HepG2 (cell line): ENCODE data around the gene CDH23. TPM values are rescaled to one million over a fixed set of nuclear protein-coding genes. Genes with fewer than 3 reads are reported as not detected.

Experiments used
- ATAC-seq: fragments of 200-7000 bp; cut with Tn5 transposase; 3 replicates; pipeline ENCODE4 v1.9.1; 2020; ENCODE audit warnings: mild to moderate bottlenecking, moderate library complexity
- BruUV-seq: library from RNA; stranded (reverse); fragments of 400-500 nt; replicated peaks from 2 replicates; lab custom pipeline; 2021; lab: Mats Ljungman, UMichigan
- CTCF ChIA-PET: fragments of 300-600 bp; formaldehyde crosslinking; extraction: SDS; loops from one replicate; lab custom pipeline; 2021; ENCODE audit warnings: low total read pairs, inconsistent platforms, low intra/inter-chr PET ratio; lab: Yijun Ruan, JAX
- POLR2A ChIA-PET: fragments of 350-600 bp; sonication (Branson Sonifier 250); formaldehyde crosslinking; loops from one replicate; lab custom pipeline; 2020; ENCODE audit warnings: antibody characterized with exemption, inconsistent platforms; lab: Yijun Ruan, JAX
- DNase-seq: peaks from one replicate; pipeline ENCODE4 v3.0.0-alpha.2; 2015; ENCODE audit warnings: low spot score
- FAIRE-seq: peaks from 3 replicates; lab custom pipeline; 2011; peaks lifted over from hg19 to GRCh38; lab: Jason Lieb, UNC
- H2AFZ ChIP-seq: one replicate; pipeline ENCODE4 v1.6.1; 2011; ENCODE audit warnings: low read length, inconsistent platforms
- H3K27ac ChIP-seq: fragments of 300-600 bp; 3 replicates; pipeline ENCODE4 v1.8.0; 2011; ENCODE audit warnings: mixed run types, mild to moderate bottlenecking, mixed read lengths, low read length, inconsistent platforms; ENCODE audit not compliant: insufficient read depth; ENCODE audit errors: extremely low read length
- H3K27me3 ChIP-seq, 2 experiments: fragments of 200-600 bp in 1 of 2; 2 replicates in 1 of 2; 3 replicates in 1 of 2; pipeline versions ENCODE4 v1.6.0 to v1.8.0; 2011; ENCODE audit warnings: low read length in 2 of 2, mild to moderate bottlenecking in 2 of 2, moderate library complexity in 2 of 2, inconsistent platforms in 1 of 2; ENCODE audit not compliant: insufficient read depth in 2 of 2, control insufficient read depth in 1 of 2
- H3K36me3 ChIP-seq, 2 experiments: fragments of 200-600 bp in 1 of 2; replicated peaks in 1 of 2; 2 replicates in 1 of 2; 3 replicates in 1 of 2; pipeline versions ENCODE4 v1.5.1 to v1.8.0; 2011; ENCODE audit warnings: low read length in 2 of 2, inconsistent platforms in 1 of 2; ENCODE audit not compliant: insufficient read depth in 2 of 2, control insufficient read depth in 1 of 2
- H3K4me1 ChIP-seq: 2 replicates; pipeline ENCODE4 v1.5.1; 2012; ENCODE audit warnings: low read length, inconsistent platforms; ENCODE audit not compliant: insufficient read depth
- H3K4me2 ChIP-seq: 2 replicates; pipeline ENCODE4 v1.6.0; 2011; ENCODE audit warnings: low read depth, low read length, inconsistent platforms
- H3K4me3 ChIP-seq, 3 experiments: fragments of 200-600 bp in 1 of 3; sonication (generic), shearing (Covaris generic) in 1 of 3; replicated peaks in 1 of 3; 2 replicates each; pipeline ENCODE4 v1.5.1; 2011 to 2016; ENCODE audit warnings: low read length in 3 of 3, inconsistent platforms in 2 of 3, low read depth in 2 of 3, mild to moderate bottlenecking in 2 of 3, control low read depth in 1 of 3, mixed read lengths in 1 of 3; ENCODE audit not compliant: insufficient read depth in 1 of 3
- H3K79me2 ChIP-seq: one replicate; pipeline ENCODE4 v1.6.1; 2011; ENCODE audit warnings: low read length, inconsistent platforms; ENCODE audit not compliant: insufficient read depth
- H3K9ac ChIP-seq: 2 replicates; pipeline ENCODE4 v1.6.0; 2011; ENCODE audit warnings: mild to moderate bottlenecking, low read depth, low read length, inconsistent platforms; ENCODE audit not compliant: insufficient read depth
- H3K9me3 ChIP-seq: 2 replicates; pipeline ENCODE4 v1.5.1; 2012; ENCODE audit warnings: mild to moderate bottlenecking, low read length
- H4K20me1 ChIP-seq: 2 replicates; pipeline ENCODE4 v1.6.0; 2011; ENCODE audit warnings: inconsistent platforms, mild to moderate bottlenecking, low read length, moderate library complexity; ENCODE audit not compliant: insufficient read depth
- AHDC1 ChIP-seq: sonication (generic); formaldehyde crosslinking; IDR thresholded peaks from 2 replicates; pipeline ENCODE4 v1.5.1; 2020; ENCODE audit warnings: mild to moderate bottlenecking, missing genetic modification reagents, borderline replicate concordance
- DR1 ChIP-seq: sonication (generic); formaldehyde crosslinking; IDR thresholded peaks from 2 replicates; pipeline ENCODE4 v1.8.0; 2021; ENCODE audit warnings: mild to moderate bottlenecking, missing genetic modification reagents, inconsistent platforms
- ETV5 ChIP-seq: IDR thresholded peaks from 2 replicates; pipeline ENCODE4 v1.6.1; 2018; ENCODE audit warnings: missing biosample characterization, missing genetic modification reagents, inconsistent platforms, borderline replicate concordance
- GATAD2A ChIP-seq: IDR thresholded peaks from 2 replicates; pipeline ENCODE4 v1.6.1; 2016
- GMEB2 ChIP-seq: IDR thresholded peaks from 2 replicates; pipeline ENCODE4 v1.6.1; 2016; ENCODE audit warnings: missing biosample characterization, missing genetic modification reagents, low read depth
- MAFG ChIP-seq: sonication (generic); formaldehyde crosslinking; IDR thresholded peaks from 2 replicates; pipeline ENCODE4 v1.5.1; 2020; ENCODE audit warnings: mild to moderate bottlenecking, missing genetic modification reagents
- MAFK ChIP-seq, 2 experiments: IDR thresholded peaks in 1 of 2; conservative IDR thresholded peaks in 1 of 2; 2 replicates each; pipeline ENCODE4 v1.6.1; 2011; ENCODE audit warnings: improper control_type of control experiment in 2 of 2, low read length in 2 of 2
- YY1 ChIP-seq: IDR thresholded peaks from 2 replicates; pipeline ENCODE4 v1.6.1; 2011; ENCODE audit warnings: low read length, low read depth, moderate library complexity, mild to moderate bottlenecking; ENCODE audit not compliant: insufficient read depth, insufficient replicate concordance
- ZFP1 ChIP-seq: IDR thresholded peaks from 2 replicates; pipeline ENCODE4 v1.6.1; 2016
- ZNF644 ChIP-seq: IDR thresholded peaks from 2 replicates; pipeline ENCODE4 v1.6.1; 2016; ENCODE audit warnings: low read depth
- ZNF782 ChIP-seq: sonication (generic); formaldehyde crosslinking; IDR thresholded peaks from 2 replicates; pipeline ENCODE4 v1.4.0; 2020; ENCODE audit warnings: missing genetic modification reagents, mild to moderate bottlenecking, borderline replicate concordance
- ZNF878 ChIP-seq: sonication (generic); formaldehyde crosslinking; IDR thresholded peaks from 2 replicates; pipeline ENCODE4 v1.8.1; 2023; ENCODE audit warnings: mild to moderate bottlenecking, missing genetic modification reagents, moderate library complexity
- WGBS: methylation state at CpG from one replicate; pipeline ENCODE4 v1.1.6; 2017; ENCODE audit warnings: low lambda C conversion rate; 5-methylcytosine and 5-hydroxymethylcytosine counted together
- in situ Hi-C: cut with HindIII; loops from 2 replicates; pipeline ENCODE4 v1.10.0; 2017; ENCODE audit warnings: low pct_unique_long_range_greater_than_20kb; ENCODE audit not compliant: extremely low pct_ligation_motif_present
- intact Hi-C: fragments of 100-400 bp; cut with micrococcal nuclease; formaldehyde crosslinking; loops from one replicate; pipeline ENCODE4 v1.10.0; 2022; ENCODE audit not compliant: unreplicated experiment
- polyA plus RNA-seq, 8 experiments: library from polyadenylated mRNA; depleted of rRNA in 3 of 8; stranded (reverse) in 7 of 8; unstranded in 1 of 8; fragments of >200 nt; fragmentation: Illumina TruSeq in 4 of 8; extraction: Trizol in 4 of 8; gene quantifications; 2 replicates each; pipeline versions ENCODE4 v1.2.1 to v1.2.3, GENCODE V29; 2011 to 2016; ENCODE audit warnings: low read depth in 4 of 8, missing spikeins in 1 of 8, mixed read lengths in 1 of 8; ENCODE audit not compliant: insufficient read depth in 1 of 8
- total RNA-seq, 5 experiments: library from RNA; depleted of rRNA; stranded (reverse); fragments of >200 nt; fragmentation: Illumina TruSeq; extraction: Trizol; gene quantifications; 2 replicates each; pipeline ENCODE4 v1.2.3, GENCODE V29; 2016; ENCODE audit warnings: low read depth in 1 of 5

CDH23 gene
- total and polyA plus RNA-seq, 2 of the 13 experiments (the other 11 are each of a cell fraction or from before 2014, with no cell fraction given), result 0.13 TPM; not detected in 1

- POLR2A ChIA-PET, result interaction anchor here (0.6 kb wide), 1 partner anchor 280 kb away, joined by 4 read pairs; the partner anchor contains the start of gene SLC29A3
- H3K36me3 ChIP-seq, result no peaks in the 10 kb centered on the region
- DNase-seq, result no peak
- no peak for FAIRE-seq
- intact Hi-C loops (no loop called here), in situ Hi-C loops (no loop called here)
- no peak overlapping the region for H3K27ac ChIP-seq
- no peak for ATAC-seq
- no peak overlapping the region for H3K9ac ChIP-seq
- H3K4me1 ChIP-seq, result peaks cover 24% of the 10 kb centered on the region
- WGBS, result 49% methylated on average over 6 of the region's 10 CpGs
- CTCF ChIA-PET, result no interaction called here
- H3K4me3 ChIP-seq, result no peak overlapping the region
- no peak overlapping the region for H2AFZ ChIP-seq
- H3K4me2 ChIP-seq, result no peak overlapping the region
- H4K20me1 ChIP-seq, result no peaks in the 10 kb centered on the region
- no TSS peak for BruUV-seq
- TF ChIP-seq ZNF878 (CRISPR knock-in tag) (no peak), MAFK (conservative IDR thresholded peaks at IDR 0.05 in 1 of 2, IDR thresholded peaks at IDR 0.05 in 1 of 2; ENCODE audit: low read length in 2 of 2) (0 out of 4 replicates have a peak, but pooled peaks of 1 of the 2 experiments have one; percentile 10)
- no peaks in the 10 kb centered on the region for H3K9me3 ChIP-seq
- H3K79me2 ChIP-seq, result no peaks in the 10 kb centered on the region
- no peaks in the 10 kb centered on the region; a peak in 2 of 5 replicates for H3K27me3 ChIP-seq
These were observed 201.9 kb downstream of the CDH23 start for GRCh38 chr10:71598621-71599055.

- Histone ChIP-seq H3K4me1 (peaks cover 24% of the 10 kb centered on the region), H3K9me3 (no peaks in the 10 kb centered on the region), H3K27me3 (no peaks in the 10 kb centered on the region; a peak in 2 of 5 replicates), H3K4me2 (no peak overlapping the region), H4K20me1 (no peaks in the 10 kb centered on the region), H3K9ac (no peak overlapping the region), H3K79me2 (no peaks in the 10 kb centered on the region), H2AFZ (no peak overlapping the region), H3K27ac (no peak overlapping the region), H3K4me3 (no peak overlapping the region), H3K36me3 (no peaks in the 10 kb centered on the region)
- CTCF ChIA-PET, result no interaction called here
- 7% methylated on average over 2 of the region's 2 CpGs for WGBS
- ATAC-seq (no peak), FAIRE-seq (no peak), DNase-seq (no peak)
- POLR2A ChIA-PET, result no interaction called here
- in situ Hi-C loops, result no loop called here
- no TSS peak for BruUV-seq
- intact Hi-C loops, result no loop called here
- TF ChIP-seq ETV5 (CRISPR knock-in tag) (no peak), ZNF782 (CRISPR knock-in tag) (no peak), ZFP1 (CRISPR knock-in tag) (no peak), ZNF644 (CRISPR knock-in tag) (no peak), YY1 (no peak), GATAD2A (CRISPR knock-in tag) (no peak), AHDC1 (no peak), DR1 (no peak), MAFG (CRISPR knock-in tag) (no peak), GMEB2 (no peak)
These were observed 202.8 kb downstream of the CDH23 start for GRCh38 chr10:71599518-71599917.
